Esophagus squamous epithelium (tissue), 4 donors: ENCODE results near the gene DKC1.

ENCODE experiments used
- POLR2A ChIP-seq, 4 donors: fragments of 450-650 bp; IDR thresholded peaks; one replicate each; pipeline ENCODE4 v1.6.1; 2017; ENCODE audit warnings: antibody characterized with exemption in 4 of 4, mild to moderate bottlenecking in 4 of 4, moderate library complexity in 3 of 4
- TF ChIP-seq, protein P1 (sequence below), 6 experiments: fragments of 450-650 bp in 4 of 6; fragments of 200-600 bp in 2 of 6; sonication (generic) in 2 of 6; IDR thresholded peaks; one replicate each; pipeline ENCODE4 v1.5.1; 2016 to 2019; ENCODE audit warnings: antibody characterized with exemption in 6 of 6, mild to moderate bottlenecking in 4 of 6, moderate library complexity in 4 of 6

DNA sequence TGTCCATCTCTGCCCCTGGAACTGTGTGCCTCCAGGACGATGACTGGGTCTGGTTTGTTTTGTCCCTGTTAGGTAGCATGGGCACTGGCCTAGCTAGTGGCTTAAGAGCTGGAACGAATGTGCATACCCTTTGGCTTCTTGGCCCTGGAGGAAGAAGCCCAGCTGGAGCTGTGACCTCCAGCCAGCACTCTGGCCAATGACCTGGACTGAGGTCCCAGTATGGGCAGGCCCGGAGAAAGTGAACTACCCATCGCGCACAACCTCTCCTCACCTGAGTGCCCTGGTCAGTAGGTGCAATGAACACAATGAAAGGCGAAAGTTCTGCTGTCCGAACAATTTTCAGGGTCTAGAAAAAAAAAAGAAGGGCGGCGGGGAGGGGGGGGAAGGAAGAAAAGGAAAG is 18.3 kb downstream of the DKC1 start:
- TF ChIP-seq, protein P1, sequence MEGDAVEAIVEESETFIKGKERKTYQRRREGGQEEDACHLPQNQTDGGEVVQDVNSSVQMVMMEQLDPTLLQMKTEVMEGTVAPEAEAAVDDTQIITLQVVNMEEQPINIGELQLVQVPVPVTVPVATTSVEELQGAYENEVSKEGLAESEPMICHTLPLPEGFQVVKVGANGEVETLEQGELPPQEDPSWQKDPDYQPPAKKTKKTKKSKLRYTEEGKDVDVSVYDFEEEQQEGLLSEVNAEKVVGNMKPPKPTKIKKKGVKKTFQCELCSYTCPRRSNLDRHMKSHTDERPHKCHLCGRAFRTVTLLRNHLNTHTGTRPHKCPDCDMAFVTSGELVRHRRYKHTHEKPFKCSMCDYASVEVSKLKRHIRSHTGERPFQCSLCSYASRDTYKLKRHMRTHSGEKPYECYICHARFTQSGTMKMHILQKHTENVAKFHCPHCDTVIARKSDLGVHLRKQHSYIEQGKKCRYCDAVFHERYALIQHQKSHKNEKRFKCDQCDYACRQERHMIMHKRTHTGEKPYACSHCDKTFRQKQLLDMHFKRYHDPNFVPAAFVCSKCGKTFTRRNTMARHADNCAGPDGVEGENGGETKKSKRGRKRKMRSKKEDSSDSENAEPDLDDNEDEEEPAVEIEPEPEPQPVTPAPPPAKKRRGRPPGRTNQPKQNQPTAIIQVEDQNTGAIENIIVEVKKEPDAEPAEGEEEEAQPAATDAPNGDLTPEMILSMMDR (IDR thresholded peaks at IDR 0.05), result no peak
- no peak for TF ChIP-seq POLR2A (IDR thresholded peaks at IDR 0.05)
